Measurements from ENCODE around the gene REEP3. TPM values are rescaled to one million over a fixed set of nuclear protein-coding genes. Genes with fewer than 3 reads are reported as not detected.

The REEP3 gene
- total and polyA plus RNA-seq, 2 of the 4 experiments (the other 2 are of a cell fraction): 11.7 to 28.9 TPM

DNA sequence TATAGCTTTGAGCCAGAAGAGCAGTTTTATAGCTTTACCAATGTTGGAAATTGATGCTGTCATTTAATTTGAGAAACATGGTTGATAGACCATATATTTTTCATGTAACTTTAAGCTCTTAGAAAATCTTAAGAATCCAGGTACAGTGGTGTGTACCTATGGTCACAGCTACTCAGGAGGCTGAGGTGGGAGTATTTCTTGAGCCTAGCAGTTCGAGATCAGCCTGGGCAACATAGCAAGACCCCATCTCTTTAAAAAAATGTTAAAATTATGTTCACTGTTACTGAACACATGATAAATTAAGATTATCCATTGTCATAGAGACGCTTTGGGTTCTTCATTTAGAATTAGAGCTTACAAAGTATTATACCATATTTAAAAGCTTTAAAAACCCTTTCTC is 18.2 kb downstream of the REEP3 start:
- Histone ChIP-seq H2BK120ac (ENCODE audit: low read depth, low read length) (no peak overlapping the region), H3K9ac (ENCODE audit: low read depth, low read length) (no peak overlapping the region), H3K27me3 (ENCODE audit: control insufficient read depth, insufficient read depth, low read length) (no peaks in the 10 kb centered on the region), H2BK20ac (ENCODE audit: low read depth, low read length) (no peak overlapping the region), H3K4me3 (ENCODE audit: insufficient read depth, low read depth, low read length) (no peak overlapping the region), H3K9me1 (ENCODE audit: insufficient read depth, low read length) (peaks cover 8% of the 10 kb centered on the region; the same call in 1 of the 2 replicates), H2BK15ac (ENCODE audit: low read depth, low read length) (no peak overlapping the region), H2AK9ac (replicated peaks; ENCODE audit: low read depth, low read length, poor library complexity) (no peak overlapping the region), H4K91ac (ENCODE audit: insufficient read depth, low read depth, low read length) (no peak overlapping the region), H2AK5ac (ENCODE audit: low read depth, low read length) (no peak overlapping the region), H3K4ac (ENCODE audit: low read depth, low read length) (no peak overlapping the region), H3K18ac (ENCODE audit: low read depth, low read length) (no peak overlapping the region), H4K5ac (ENCODE audit: low read depth, low read length) (no peak overlapping the region), H3K4me1 (ENCODE audit: control insufficient read depth, insufficient read depth, low read length) (no peaks in the 10 kb centered on the region; the same call in 1 of the 2 replicates), H2BK5ac (ENCODE audit: low read depth, low read length, poor library complexity, severe bottlenecking) (no peak overlapping the region), H4K20me1 (ENCODE audit: insufficient read depth, low read length) (peaks cover 3% of the 10 kb centered on the region; the same call in 1 of the 2 replicates), H2AFZ (replicated peaks; ENCODE audit: low read length, poor library complexity) (no peak overlapping the region), H3K56ac (ENCODE audit: extremely low read depth, insufficient read depth, low read length) (no peak overlapping the region), H4K8ac (ENCODE audit: low read depth in 2 of 2, low read length in 2 of 2) (no peak overlapping the region), H3K4me2 (ENCODE audit: low read depth, low read length) (no peak overlapping the region), H3K23ac (ENCODE audit: low read depth, low read length) (no peak overlapping the region), H3K9me3 (ENCODE audit: control insufficient read depth, insufficient read depth, low read length) (no peaks in the 10 kb centered on the region), H3K27ac (ENCODE audit: insufficient read depth, low read length) (no peak overlapping the region), H3K79me1 (ENCODE audit: low read depth in 1 of 2, low read length in 2 of 2) (peaks cover 10 to 39% of the 10 kb centered on the region in 2 experiments; a peak in 3 of 4 replicates), H3K36me3 (ENCODE audit: control insufficient read depth, insufficient read depth, low read length) (no peaks in the 10 kb centered on the region), H3K14ac (replicated peaks; ENCODE audit: low read depth, low read length) (no peak overlapping the region)
- no TSS peak for BruUV-seq (replicated peaks)
- dilution Hi-C loops (cut with HindIII; ENCODE audit: low sequenced_read_pairs, unreplicated experiment): no loop called here
- TF ChIP-seq MAZ (IDR thresholded peaks at IDR 0.05; ENCODE audit: borderline replicate concordance, low read depth, low read length) (no peak), MXI1 (IDR thresholded peaks at IDR 0.05; ENCODE audit: borderline replicate concordance, low read depth, low read length) (no peak), SMC3 (IDR thresholded peaks at IDR 0.05; ENCODE audit: low read depth, low read length) (no peak), CHD1 (IDR thresholded peaks at IDR 0.05; ENCODE audit: low read depth, low read length) (no peak), RAD21 (IDR thresholded peaks at IDR 0.05; ENCODE audit: low read length) (no peak), RCOR1 (IDR thresholded peaks at IDR 0.05; ENCODE audit: insufficient replicate concordance, low read length) (no peak), MAFK (IDR thresholded peaks at IDR 0.05; ENCODE audit: low read depth, low read length) (no peak), POLR2A (IDR thresholded peaks at IDR 0.05; ENCODE audit: low read depth, low read length) (no peak), RFX5 (IDR thresholded peaks at IDR 0.05; ENCODE audit: low read depth, low read length) (no peak), NFE2L2 (IDR thresholded peaks at IDR 0.05; ENCODE audit: low read depth, low read length) (no peak), BHLHE40 (IDR thresholded peaks at IDR 0.05; ENCODE audit: low read depth, low read length) (no peak), FOS (IDR thresholded peaks at IDR 0.05; ENCODE audit: low read depth, low read length) (no peak)
- TF ChIP-seq, protein P1, sequence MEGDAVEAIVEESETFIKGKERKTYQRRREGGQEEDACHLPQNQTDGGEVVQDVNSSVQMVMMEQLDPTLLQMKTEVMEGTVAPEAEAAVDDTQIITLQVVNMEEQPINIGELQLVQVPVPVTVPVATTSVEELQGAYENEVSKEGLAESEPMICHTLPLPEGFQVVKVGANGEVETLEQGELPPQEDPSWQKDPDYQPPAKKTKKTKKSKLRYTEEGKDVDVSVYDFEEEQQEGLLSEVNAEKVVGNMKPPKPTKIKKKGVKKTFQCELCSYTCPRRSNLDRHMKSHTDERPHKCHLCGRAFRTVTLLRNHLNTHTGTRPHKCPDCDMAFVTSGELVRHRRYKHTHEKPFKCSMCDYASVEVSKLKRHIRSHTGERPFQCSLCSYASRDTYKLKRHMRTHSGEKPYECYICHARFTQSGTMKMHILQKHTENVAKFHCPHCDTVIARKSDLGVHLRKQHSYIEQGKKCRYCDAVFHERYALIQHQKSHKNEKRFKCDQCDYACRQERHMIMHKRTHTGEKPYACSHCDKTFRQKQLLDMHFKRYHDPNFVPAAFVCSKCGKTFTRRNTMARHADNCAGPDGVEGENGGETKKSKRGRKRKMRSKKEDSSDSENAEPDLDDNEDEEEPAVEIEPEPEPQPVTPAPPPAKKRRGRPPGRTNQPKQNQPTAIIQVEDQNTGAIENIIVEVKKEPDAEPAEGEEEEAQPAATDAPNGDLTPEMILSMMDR (conservative IDR thresholded peaks at IDR 0.05; ENCODE audit: low read depth, low read length): no peak
- TF ChIP-seq, protein P2, sequence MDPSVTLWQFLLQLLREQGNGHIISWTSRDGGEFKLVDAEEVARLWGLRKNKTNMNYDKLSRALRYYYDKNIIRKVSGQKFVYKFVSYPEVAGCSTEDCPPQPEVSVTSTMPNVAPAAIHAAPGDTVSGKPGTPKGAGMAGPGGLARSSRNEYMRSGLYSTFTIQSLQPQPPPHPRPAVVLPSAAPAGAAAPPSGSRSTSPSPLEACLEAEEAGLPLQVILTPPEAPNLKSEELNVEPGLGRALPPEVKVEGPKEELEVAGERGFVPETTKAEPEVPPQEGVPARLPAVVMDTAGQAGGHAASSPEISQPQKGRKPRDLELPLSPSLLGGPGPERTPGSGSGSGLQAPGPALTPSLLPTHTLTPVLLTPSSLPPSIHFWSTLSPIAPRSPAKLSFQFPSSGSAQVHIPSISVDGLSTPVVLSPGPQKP (IDR thresholded peaks at IDR 0.05; ENCODE audit: borderline replicate concordance, low read depth, low read length): no peak
- WGBS, 2 experiments (ENCODE audit: extremely low coverage in 2 of 2, insufficient read length in 1 of 2): no CpG with 5 or more reads among the region's 2 CpGs
- ATAC-seq (ENCODE audit: low read depth) (no peak), DNase-seq (no peak)
- intact Hi-C loops (cut with micrococcal nuclease): no loop called here
- in situ Hi-C loops (cut with MboI; ENCODE audit: low sequenced_read_pairs): no loop called here
- CTCF ChIA-PET: interaction anchor here (0.9 kb wide), 1 partner anchor 373 kb away, joined by 3 read pairs; no protein-coding TSS in a partner anchor
- POLR2A ChIA-PET (ENCODE audit: unreplicated experiment): no interaction called here

Measured in IMR-90 (cell line).